Activated T-helper 1 cell treated with Interleukin-2 at 50 U/mL for 16 hours (primary cell): ENCODE results near the gene ARPC5L.
"Not testable (repeated sequence)": the region's sequence is repeated elsewhere in the genome, so short reads cannot be mapped to it uniquely, and the experiment has no call there.

Experiments used
- DNase-seq: peaks from one replicate; pipeline ENCODE4 v3.0.0-alpha.2; 2020; ENCODE audit warnings: low read depth

Gene ARPC5L

GRCh38 chr9:124841075-124841821 is 20.7 kb upstream of the ARPC5L start:
- no peak for DNase-seq

DNA sequence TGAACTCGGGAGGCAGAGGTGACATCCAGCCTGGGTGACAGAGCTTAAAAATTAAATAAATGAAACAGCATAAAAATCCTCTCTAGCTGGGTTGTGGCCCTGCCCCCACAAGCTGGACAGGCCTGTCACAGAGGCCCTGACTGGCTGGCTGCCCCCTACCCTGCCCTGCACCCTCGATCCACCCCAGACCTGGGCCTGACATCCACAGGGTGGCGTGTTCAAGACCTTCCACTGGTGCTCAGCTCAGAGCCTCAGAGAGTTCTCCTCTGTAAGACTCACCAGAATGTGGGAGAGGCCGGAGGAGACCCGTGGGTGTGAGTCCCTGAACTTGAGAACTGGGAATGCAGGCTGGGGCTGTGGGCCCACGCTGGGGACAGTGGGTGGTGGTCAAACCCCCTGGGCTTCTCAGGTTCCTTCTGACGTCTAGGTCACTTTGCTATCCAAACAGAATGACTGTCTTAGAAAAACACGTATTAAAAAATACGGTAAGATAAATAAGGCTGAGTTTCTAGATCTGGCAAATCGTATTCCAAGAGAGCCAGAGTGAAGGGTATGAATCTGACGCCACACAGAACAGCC is 18.4 kb upstream of the ARPC5L start:
- no peak for DNase-seq

DNA sequence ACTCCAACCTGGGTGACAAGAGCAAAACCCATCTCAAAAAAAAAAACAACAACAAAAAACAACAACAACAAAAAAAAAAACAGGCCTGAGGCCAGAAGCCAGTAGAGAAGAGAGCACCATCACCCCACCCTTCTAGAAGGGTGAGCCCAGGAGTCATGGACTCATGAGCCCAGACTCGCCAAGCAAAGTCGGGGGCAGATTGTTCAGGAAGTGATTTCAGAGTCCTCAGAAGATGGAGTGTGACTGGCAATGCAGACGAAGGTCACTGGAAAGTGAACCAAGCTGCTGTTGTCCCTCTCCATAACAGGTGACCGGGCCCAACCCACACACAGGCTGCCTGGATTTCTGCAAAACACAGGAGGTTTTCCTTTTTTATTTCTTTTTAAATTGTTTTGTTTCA is 17.6 kb upstream of the ARPC5L start:
- no peak for DNase-seq

GRCh38 chr9:124846467-124846866 is 15.5 kb upstream of the ARPC5L start:
- DNase-seq = not testable (repeated sequence)

GRCh38 chr9:124846969-124847368 is 15.0 kb upstream of the ARPC5L start:
- DNase-seq = no peak

DNA sequence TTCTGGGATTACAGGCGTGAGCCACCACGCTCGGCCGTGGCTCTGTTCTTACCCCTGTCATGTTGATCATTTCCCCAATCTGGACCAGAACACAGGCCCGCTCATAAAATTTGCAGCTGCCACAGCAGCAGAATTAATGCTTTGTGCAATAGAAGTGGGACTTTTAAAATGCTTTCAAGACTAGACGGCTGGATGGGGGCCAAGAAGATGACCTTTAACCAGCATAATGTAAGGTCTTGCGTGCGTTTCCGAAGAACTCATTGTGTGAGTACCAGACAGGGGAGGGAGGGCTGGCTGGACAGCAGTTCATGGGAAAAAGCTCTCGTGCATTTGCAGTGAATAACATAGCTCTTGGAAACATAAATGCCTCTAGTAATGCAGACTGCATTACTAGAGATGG is 12.1 kb upstream of the ARPC5L start:
- no peak for DNase-seq

GRCh38 chr9:124852121-124852828 is 9.7 kb upstream of the ARPC5L start:
- DNase-seq = no peak

- peak; percentile 64 for DNase-seq
Observed at GRCh38 chr9:124852829-124853531, 8.9 kb upstream of the ARPC5L start, which contains the start of gene WDR38. WDR38 (plus strand) TSS chr9:124853460; CDS start chr9:124853532, 72 bp downstream.

GRCh38 chr9:124853605-124854143 is 8.3 kb upstream of the ARPC5L start:
- DNase-seq = no peak

- no peak for DNase-seq
Observed at GRCh38 chr9:124854161-124854560, 7.8 kb upstream of the ARPC5L start.

GRCh38 chr9:124854822-124855221 is 7.1 kb upstream of the ARPC5L start:
- DNase-seq = no peak

DNA sequence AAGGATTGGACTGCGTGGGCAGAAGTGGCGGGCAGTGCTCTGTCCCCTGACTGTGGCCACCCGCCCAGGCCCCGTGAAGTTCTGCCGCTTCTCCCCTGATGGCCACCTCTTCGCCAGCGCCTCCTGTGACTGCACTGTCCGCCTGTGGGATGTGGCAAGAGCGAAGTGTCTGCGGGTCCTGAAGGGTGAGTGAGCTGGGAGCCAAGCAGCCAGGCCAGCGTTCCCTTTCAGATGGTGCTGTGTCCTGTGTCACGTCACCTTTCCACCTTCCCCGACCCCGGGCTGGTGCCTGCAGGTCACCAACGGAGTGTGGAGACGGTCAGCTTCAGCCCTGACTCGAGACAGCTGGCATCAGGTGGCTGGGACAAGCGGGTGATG is 6.4 kb upstream of the ARPC5L start:
- no peak for DNase-seq

DNA sequence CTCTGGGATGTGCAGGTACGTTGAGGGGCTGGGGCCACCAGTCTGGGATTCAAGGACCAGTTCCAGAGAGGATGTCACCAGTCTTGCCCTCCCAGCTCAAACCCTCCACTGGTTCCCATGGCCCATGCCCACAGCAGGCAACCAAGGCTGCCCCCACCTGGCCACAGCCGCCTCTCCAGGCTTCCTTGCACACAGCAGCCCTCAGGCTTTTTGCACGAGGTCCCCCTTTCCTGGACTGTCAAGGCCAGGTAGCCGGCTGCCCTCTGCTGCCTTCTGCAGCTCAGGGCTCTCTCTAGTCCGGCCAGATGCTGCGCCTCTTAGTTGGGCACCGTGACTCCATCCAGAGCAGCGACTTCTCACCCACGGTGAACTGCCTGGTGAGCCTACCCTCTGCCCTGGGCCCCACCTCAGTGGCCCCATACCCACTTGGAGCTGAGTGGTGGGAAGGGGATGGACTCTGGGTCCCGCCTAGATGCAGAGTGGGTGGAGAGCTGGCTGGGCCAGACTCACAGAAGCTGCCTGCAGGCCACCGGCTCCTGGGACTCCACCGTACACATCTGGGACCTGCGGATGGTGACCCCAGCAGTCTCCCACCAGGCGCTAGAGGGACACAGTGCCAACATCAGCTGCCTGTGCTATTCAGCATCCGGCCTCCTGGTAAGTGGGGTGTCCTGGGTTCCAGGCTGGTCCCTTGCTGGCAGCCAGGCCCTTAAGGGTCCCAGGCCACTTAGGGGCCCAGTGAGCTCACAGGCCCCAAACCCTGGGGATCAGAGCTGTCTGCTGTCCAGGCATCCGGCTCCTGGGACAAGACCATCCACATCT is 5.8 kb upstream of the ARPC5L start:
- DNase-seq = no peak

DNA sequence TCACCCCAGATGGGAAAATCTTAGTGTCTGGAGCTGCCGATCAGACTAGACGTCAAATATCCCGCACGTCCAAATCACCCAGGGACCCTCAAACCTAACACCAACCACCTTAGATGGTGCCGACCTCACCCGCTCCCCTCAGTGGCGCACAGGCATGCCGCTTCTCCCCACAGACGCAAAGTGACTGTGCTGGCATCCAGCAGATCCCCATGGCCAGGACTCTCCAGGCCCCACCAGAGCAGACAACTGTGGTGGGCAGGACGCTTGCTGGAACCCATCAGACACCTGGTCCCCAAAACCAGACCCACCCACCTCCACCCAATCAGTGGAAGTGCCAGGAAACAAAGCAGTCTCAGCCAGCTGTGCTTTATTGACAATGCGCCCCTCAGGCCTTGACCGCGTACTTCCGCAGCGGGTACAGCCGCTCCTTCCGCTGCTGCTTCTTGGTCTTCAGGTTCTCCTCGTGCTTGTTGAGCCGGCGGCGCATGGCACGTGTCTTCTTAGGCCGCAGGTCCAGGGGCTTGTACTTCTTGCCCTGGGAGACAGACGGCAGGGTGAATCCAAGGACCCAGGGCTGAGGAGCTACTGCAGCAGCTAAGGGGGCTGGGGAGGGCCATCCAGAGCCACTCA is 4.3 kb upstream of the ARPC5L start:
- no peak for DNase-seq

GRCh38 chr9:124858330-124859046 is 3.4 kb upstream of the ARPC5L start:
- no peak for DNase-seq

DNA sequence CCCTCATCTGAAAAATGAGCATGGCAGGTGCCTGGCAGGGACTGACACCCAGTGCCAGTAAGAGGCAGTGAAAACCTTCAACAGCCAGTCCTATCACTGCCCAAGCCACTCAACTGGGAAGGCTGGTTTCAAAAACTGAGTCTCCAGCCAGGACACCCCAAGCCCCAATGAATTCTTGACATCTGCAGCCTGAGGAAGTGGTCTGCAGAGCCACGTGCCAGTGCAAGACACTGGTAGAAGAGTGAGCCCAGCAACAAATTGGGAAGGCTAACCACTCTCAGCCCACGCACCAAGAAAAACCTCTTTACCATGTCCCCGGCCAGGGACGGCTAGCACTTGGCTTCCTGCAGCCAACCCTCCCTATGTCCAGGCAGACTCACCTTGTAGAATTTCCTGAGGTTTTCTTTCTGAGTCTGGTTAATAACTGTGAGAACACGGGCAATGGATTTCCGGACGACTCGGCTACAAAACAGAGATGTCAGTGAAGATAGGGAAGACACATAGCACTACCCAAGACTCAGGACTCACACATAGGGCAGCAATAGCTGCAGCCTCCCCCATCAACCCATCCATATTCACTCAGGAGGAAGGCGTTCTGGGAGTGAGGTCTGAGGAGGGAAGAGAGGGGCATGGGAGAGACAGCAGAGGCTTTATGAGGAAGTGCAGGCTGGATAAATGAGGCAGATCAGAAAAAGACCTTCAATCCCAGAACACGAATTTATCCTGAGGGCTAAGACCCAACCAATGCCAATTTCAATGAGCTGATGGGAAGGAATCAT is 1.9 kb upstream of the ARPC5L start:
- DNase-seq = no peak

DNA sequence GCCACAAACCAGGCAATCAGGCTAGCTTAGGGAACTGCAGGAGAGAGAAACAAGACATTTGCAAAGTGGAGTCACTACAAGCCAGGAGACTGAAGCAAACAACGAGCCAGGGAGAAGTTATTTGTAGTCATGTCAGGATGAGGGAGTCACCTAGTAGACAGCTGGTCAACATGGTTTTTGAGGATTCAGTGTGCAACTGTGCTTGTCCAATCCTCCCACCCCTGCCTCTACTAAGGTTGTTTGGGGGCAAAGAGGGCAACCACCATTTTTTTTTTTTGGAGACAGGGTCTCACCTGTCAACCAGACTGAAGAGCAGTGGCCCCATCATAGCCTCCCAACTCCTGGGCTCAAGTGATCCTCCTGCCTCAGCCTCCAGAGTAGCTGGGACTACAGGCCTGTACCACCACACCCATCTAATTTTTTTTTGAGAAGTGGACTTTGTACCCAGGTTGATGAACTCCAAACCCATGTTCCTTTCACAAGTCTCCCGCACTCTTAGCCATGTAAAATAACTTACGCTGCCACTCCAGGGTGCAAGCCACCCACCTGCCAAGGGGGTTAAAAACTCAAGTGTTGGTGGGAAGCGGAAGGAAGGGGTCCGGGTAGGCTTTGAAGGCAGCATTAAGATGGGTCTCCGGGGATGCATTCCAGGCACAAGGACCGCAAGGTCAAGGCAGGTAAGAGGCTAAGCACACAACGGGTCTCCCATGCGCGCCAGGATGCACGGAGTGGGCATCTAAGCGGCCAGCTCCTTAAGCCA is 1.2 kb upstream of the ARPC5L start:
- DNase-seq = no peak

DNA sequence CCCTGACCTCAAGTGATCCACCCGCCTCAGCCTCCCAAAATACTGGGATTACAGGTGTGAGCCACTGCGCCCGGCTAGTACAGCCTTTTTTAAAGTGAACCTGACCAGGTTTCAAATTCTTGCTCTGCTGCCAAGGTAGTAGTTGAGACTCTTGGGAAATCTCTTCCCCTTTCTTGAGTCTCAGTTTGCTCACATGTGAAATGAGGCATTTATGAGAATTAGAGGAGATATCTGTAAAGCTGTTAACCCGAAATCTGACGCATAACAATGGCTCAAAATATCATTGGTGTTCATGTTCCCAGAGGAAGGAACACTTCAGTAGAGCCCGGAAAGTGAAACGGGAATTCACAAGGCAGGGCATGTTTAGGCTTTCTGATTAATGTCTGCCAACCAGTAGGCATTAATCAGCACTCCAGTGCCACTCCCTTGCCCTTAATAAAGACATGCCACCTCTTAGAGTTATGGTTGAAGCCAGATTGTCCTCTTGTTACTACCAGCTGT is 1.5 kb downstream of the ARPC5L start:
- no peak for DNase-seq
